Suprapubic skin (tissue), 4 donors: Measurements from ENCODE around the gene IKZF2.

Source experiments
- CTCF ChIP-seq, 2 donors: fragments of 200-600 bp in 1 of 2; fragments of 450-650 bp in 1 of 2; sonication (generic) in 1 of 2; IDR thresholded peaks; one replicate each; pipeline ENCODE4 v1.5.1; 2016 to 2019; ENCODE audit warnings: antibody characterized with exemption in 2 of 2, mild to moderate bottlenecking in 1 of 2, moderate library complexity in 1 of 2
- POLR2A ChIP-seq, 2 donors: fragments of 450-650 bp; IDR thresholded peaks; one replicate each; pipeline ENCODE4 v1.6.1; 2017; ENCODE audit warnings: antibody characterized with exemption in 2 of 2, mild to moderate bottlenecking in 2 of 2, moderate library complexity in 2 of 2
- POLR2AphosphoS5 ChIP-seq, 3 donors: sonication (generic); formaldehyde crosslinking; IDR thresholded peaks; one replicate each; pipeline ENCODE4 v1.6.1; 2017; ENCODE audit warnings: antibody characterized with exemption in 3 of 3

- TF ChIP-seq CTCF (IDR thresholded peaks at IDR 0.05) (no peak), POLR2AphosphoS5 (IDR thresholded peaks at IDR 0.05) (no peak), POLR2A (IDR thresholded peaks at IDR 0.05) (no peak)
Observed at GRCh38 chr2:213177679-213178078, 26.3 kb upstream of the IKZF2 start.
